Germinal center (tissue), 1 donor: Measurements from ENCODE around the gene ANP32A.

Source experiments
- DNase-seq: peaks from one replicate; pipeline ENCODE4 v3.0.0; 2012; ENCODE audit warnings: mixed read lengths, low spot score

The ANP32A gene

GRCh38 chr15:68819495-68820294 is 1.0 kb downstream of the ANP32A start:
- peak; percentile 47 for DNase-seq

- peak; percentile 71 for DNase-seq
Measured at GRCh38 chr15:68818769-68819494, 1.8 kb downstream of the ANP32A start.

- DNase-seq = peak; percentile 69
Measured at GRCh38 chr15:68818066-68818768, 2.5 kb downstream of the ANP32A start.

GRCh38 chr15:68817304-68818065 is 3.2 kb downstream of the ANP32A start:
- peak; percentile 73 for DNase-seq

GRCh38 chr15:68816795-68817303 is 3.8 kb downstream of the ANP32A start:
- DNase-seq = no peak

- no peak for DNase-seq
Measured at GRCh38 chr15:68816158-68816557, 4.5 kb downstream of the ANP32A start.

- DNase-seq = no peak
Measured at GRCh38 chr15:68815598-68815997, 5.1 kb downstream of the ANP32A start.

- no peak for DNase-seq
Measured at GRCh38 chr15:68814596-68814995, 6.1 kb downstream of the ANP32A start.

- no peak for DNase-seq
Measured at GRCh38 chr15:68812597-68813431, 7.9 kb downstream of the ANP32A start.

GRCh38 chr15:68812069-68812468 is 8.6 kb downstream of the ANP32A start:
- DNase-seq = no peak

GRCh38 chr15:68809517-68809916 is 11.2 kb downstream of the ANP32A start:
- DNase-seq = no peak

- DNase-seq = no peak
Measured at GRCh38 chr15:68808770-68809169, 11.9 kb downstream of the ANP32A start.

GRCh38 chr15:68808091-68808490 is 12.6 kb downstream of the ANP32A start:
- DNase-seq = no peak

GRCh38 chr15:68807249-68807648 is 13.4 kb downstream of the ANP32A start:
- no peak for DNase-seq

GRCh38 chr15:68806220-68807060 is 14.3 kb downstream of the ANP32A start:
- no peak for DNase-seq

- DNase-seq = no peak
Measured at GRCh38 chr15:68802373-68802772, 18.3 kb downstream of the ANP32A start.

GRCh38 chr15:68801572-68802148 is 19.0 kb downstream of the ANP32A start:
- DNase-seq = no peak

GRCh38 chr15:68800875-68801274 is 19.8 kb downstream of the ANP32A start:
- no peak for DNase-seq

- DNase-seq = no peak
Measured at GRCh38 chr15:68798346-68799094, 22.2 kb downstream of the ANP32A start.
